ENCODE data around the gene FBXO21.
A peak's percentile ranks its signal among the peaks of the same experiment; 100 is the strongest.

FBXO21 gene

DNA sequence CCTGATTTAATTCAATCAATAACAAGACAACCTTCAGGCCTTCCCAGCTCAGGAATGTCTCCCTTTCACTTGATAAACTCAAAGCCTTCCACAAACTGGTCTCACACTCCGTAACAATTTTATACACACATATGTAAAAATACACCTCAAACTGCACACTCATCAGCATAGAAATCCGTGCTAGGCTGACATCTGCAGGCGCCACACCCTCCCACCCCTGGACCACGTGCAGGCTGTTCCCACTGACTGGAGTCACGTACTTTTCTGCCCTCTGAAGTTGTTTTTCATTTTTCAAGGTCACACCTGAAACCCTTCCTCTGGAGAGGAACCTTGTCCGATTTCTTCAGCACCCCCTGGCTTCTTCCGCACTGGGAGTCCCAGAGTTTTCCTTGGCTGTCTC is 27.6 kb downstream of the FBXO21 start:
- DNase-seq (ENCODE audit: low read depth), result no peak

DNA sequence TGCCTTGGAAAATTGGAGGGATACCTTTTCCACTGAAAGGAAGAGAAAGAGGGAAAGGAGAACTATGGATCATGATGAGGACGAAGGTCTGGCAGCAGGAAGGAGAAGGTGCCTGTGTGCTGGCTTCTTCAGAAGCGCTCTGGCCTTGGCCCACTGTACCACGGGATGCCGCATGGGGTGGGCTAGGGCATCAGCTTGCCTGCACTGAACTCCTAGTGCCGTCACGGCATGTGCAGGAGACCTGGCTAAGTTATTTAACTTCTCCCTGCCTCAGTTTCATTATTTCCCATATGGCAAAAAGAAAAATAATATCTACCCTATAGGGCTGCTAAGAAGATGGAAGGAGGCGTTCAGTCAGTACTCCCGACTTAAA is 28.1 kb downstream of the FBXO21 start:
- DNase-seq (ENCODE audit: low read depth), result no peak

DNA sequence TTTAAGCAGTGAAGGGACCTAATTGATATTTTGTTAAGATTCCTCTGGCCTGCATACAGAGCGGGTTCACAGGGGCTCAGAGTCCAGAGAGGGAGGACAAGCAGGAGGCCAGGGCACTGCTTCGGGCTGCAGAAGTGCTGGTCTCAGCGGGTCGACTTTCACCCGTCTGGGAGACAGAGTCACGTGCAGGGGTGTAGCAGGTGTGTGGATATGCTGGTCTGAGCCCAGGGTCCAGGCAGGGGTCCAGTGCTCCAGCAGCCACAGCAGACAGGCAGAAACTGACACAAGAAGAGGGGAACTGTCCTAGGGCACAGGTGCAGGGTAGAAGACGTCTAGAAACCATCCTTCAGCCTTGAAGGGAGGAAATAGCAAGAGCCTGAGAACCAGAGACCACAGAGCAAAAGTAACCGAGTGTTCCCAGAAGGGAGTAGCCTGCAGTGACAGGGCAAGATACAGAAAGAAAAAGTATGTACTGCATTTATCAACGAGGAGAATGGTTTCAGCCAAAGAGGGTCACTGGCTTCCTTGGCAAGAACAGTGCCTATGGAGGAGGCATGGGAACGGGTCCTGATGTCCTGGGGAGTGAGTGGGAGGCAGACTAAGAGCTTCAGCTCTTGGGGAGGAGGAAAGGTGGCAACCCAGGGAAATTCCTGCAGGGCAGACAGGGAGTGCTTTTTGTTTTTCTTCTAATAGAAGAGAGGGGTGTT is 28.7 kb downstream of the FBXO21 start:
- DNase-seq (ENCODE audit: low read depth), result no peak

DNA sequence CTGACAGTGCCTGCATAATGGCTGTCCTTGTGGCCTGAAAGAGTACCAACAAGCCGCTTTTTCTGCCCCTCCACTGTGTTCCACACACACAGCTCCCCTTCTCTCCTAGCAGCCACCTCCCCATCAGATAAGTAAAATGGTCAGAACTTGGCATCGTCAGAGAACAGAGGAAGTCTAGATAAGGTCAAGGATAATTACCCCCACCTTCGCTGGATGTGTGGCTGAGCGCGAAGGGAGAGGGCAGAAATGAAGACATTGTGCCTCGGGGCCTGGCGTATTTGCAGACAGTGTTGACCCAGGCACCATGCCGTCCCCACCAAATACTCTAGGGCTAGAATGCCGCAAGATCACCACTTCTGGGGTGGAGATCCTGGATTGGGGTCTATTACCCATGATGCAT is 30.6 kb downstream of the FBXO21 start:
- DNase-seq (ENCODE audit: low read depth), result no peak

DNA sequence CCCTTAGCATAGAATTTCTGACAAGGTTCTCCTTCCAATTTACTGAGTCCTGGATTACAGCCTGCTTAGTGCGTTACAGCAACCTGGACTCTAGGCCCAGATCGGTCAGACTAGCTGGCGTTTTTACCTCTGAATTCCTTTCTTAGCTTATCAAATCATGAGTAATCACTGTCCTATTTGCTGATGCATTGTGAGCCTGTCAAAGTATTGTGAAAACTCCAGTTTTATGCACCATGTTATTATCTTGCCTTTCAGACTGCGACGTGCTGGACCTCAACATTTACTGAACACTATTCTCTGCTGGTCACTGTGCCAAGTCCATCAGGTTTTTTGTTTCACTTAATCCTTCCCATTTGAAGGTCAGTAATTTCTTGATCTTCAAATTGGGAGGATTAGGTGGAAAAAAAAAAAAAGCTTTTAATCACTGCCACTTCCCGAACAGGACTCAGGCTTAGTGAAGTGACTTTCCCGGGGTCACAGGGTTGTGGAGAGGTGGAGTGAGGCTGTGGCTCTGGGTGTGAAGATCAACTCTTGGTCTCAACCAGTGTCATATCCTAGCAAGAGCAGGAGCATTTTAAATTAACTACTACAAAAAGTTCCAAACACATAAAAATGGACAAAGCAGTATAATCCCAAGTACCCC is 31.2 kb downstream of the FBXO21 start:
- DNase-seq (ENCODE audit: low read depth), result no peak

DNA sequence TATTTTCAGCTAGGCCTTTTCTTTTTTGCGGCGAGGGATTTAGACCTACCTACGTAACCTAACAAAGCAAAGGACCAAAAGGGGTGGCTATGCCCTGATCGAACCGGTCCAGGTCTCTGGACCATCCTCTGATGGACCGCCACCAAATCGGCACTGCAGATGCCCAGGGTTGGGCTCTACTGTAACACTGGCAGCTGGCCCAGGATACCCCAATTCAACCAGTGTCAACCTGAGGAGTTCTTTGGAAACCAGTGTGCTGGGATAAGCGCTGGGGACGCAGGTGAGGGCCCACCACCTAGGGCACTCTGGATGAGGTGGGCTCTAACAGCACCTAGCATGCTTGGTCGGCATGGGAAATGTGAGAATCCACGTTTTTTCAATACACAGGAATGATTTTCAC is 32.2 kb downstream of the FBXO21 start:
- no peak for DNase-seq (ENCODE audit: low read depth)

DNA sequence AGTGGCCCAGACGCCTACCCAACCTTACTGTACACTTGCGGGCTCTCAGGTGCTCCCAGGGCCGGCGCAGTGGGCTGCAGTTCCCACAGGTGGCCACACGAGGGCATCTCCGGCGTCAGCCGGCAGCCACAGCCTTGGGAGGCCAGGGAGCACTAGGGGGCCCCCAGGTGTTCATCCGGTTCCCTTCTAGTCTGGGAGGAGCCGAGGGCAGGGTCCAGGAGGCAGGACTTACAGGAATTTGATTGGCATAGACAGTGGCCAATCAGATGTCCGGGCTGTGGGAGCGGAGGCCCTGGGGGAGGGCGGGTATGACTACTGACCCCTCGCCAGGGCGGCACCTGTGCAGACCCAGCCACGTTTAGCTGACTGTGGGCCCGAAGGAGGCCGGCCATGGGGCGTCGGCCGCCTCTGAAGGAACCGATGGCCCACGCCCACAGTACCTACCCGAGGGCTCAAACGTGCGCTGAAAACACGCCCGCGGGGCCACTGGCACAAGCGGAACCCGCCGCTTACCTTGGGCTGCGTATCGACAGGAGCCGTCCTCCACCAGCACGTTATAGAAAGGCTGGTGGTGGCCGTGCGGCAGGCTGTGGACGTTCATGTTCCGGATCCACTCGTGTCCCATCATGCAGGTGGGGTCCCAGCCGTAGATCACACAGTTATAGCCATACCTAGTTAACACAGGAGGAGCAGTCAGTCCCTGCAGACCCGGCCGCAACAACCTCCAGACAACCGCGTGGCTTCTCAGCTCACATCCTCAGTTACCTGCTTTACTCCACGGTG is 34.8 kb downstream of the FBXO21 start:
- peak; percentile 20 for DNase-seq (ENCODE audit: low read depth)

DNA sequence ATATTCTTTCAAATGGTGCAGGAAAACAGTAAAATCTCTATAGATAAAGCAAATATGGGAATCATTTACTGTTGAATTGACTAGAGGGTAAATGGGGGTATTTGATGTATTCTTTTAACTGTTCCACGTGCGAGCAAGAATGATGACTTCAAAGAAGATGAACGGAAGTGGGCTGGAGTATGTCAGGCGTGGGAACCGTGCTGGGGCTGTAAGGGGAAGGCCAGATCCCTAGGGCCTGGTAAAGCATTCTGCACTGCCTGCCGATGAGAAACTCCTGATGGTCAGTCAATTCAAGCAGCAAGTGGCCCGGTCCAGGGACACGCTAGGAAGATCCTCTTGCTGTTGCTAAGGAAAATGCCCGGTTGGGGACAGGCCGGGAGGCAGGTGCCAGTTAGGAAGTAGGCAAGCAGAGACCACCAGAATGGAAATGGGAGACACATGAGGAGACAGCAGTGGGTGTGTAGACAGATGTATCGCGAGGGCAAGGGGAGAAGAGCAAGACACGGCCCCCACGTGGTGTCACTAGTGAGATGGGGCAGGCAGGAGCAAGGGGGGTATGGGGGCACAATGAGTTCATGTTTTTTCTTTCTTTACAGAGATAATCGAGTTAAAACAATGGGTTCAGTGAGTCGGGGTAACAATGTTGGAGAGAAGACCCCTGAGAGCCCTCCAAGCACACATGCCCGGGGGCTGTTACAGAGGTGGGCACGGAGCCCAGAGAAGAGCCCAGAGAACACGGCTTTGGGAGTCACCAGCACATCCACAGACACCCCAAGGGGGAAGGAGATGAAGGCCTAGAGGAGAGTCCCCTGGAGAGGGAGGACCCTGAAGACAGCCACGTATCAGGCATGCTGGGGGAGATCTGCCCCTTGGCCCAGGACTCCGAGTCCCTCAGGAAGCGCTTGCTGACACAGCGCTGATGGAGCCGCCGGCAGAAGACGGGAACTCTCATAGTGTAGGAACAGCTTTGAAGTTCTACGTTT is 37.2 kb downstream of the FBXO21 start:
- DNase-seq (ENCODE audit: low read depth), result no peak

DNA sequence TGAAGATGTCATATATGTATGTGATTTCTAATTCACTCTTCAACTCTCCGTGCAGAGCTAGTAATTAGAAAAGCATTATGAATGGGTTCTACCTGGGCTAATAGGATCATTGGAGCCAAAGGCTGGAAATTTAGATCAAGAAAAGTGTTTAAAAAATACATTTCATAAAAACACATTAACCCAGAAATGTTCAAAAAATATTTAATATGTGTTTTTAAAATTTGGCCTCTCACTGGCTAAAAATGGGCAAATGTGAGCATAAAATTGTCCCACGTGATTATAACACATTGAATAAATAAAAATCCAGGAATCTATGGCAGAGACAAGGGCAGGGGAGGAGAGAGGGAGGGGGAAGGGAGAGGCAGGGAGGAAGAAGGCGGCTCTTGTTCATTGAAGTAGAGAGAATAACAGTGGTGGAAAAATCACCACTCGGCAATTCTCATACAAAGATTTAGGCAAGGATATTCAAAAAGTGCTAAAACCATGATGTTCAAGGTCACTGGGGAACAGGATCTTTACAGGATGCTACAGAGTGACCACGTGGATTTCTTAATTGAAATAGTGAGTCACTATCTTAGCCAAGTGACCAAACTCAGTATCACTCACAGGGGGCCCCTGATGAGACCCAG is 38.8 kb downstream of the FBXO21 start:
- no peak for DNase-seq (ENCODE audit: low read depth)

DNA sequence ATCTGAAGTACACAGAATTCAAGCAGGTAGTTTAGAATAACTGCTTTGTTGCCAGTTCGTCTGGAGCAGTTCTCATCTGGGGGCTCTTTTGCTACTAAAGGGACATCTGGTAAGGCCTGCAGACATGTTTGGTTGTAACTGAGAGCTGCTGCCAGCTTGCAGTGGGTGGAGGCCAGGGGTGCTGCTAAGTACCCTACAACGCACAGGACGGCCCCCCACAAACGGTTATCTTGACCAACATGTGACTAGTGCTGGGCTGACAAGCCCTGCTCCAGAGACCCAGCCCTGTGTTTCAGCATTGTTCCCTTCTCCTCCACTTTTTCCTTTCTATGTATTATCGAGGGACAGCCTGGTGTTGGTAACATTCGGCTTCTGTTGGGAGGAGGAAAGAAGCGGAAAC is 40.8 kb downstream of the FBXO21 start:
- no peak for DNase-seq (ENCODE audit: low read depth)

DNA sequence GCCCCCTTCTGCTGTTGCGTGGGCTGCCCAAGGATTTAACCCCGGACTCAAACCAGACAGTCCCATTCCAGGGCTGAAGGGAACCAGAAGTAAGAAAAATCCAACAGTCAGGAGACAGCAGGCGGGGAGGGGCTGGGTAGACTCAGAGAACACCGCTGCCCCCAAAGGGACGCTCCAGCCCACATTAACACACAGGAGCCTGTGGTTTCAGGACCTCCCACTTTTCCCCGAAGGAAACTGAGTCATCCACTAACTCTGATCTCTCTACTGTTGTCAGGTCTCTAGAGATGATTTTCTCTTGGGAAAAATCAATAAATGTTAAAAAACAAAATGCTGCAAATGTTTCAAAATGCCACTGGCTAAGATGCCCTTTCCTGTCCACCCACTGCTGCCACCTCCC is 41.6 kb downstream of the FBXO21 start:
- DNase-seq (ENCODE audit: low read depth), result no peak

DNA sequence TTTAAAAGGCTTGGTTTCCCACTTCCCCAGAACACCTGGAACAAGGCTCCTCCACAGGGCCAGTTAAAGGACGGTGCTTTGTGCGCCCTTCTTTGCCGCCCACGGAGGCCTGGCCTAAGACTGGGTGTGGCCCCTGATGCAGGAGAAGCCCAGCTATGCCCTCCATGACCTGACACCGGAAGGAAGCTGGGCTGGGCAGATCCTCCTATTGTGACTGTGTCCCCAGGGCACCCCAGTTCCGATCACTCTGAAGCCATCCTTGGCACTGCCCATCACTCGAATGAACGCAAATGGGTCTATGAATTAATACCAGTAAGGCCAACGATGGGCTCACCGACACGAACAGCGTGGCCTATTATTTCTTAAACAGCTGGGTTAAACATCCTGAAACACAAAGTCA is 42.6 kb downstream of the FBXO21 start:
- no peak for DNase-seq (ENCODE audit: low read depth)

DNA sequence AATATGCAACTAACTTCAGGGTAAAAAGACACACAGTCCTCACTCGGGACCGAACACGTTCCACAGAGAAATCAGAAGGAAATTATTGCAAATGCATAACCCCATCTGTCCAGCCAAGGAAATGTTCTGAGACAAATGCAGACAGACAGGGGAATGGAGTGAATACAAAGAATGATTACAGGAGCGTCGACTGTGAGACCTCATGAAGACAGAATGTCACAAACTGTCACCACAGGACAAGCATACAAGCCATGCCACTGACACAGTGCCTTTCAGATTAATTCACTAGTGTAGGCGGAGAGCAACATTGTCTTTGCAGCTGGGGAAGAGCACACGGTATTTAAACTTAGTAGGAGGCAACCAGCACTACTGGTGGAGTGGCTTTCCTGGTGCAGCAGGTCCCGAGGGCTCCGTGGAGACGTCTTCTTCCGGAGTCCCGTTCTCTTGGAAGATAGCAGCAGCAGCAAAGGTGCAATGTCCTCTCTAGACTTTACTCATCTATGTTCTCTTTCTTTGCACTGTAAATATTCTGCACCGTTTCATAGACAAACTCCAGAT is 44.6 kb downstream of the FBXO21 start:
- DNase-seq (ENCODE audit: low read depth), result no peak

DNA sequence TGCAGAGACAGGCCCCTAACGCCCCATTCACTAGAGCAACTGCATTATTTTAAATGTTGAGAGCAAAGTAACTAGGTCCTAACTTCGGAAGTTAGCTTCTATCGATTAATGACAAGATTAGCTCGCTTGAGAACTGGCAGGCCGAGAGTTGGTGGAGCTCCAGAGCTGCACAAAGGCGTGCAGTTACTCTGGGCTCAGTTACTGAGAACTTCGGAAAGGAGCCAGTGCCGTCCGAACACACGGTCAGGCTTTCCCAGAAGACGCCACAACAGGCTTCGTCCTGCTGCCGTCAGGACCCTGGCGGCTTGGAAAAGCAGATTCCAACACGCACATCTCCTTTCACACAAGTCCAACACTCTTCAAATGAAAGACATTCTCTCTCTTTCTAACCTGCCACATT is 45.7 kb downstream of the FBXO21 start:
- no peak for DNase-seq (ENCODE audit: low read depth)

DNA sequence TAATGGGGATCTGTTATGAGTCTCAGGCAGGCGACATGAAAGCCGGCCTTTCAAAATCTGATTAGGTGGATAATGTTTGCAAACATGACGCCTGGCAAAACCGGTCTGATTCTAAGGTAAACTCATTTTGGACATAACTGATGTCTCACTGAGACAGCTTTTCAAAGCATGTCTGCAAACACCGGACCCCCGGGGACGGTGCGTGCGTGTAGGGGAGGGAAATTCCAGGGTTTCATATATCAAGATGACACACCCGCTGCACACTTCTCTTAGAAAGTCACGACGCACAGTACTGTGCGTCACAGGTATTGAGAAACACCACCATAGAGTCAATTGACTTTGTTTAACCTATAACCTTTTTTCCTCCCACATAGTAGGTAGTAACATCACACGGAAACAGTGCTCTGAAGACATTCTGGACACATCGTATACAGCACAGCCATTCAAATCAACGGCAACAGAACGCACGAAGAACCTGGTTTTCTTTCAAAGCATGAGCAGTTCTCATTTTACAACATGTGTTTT is 47.2 kb downstream of the FBXO21 start:
- DNase-seq (ENCODE audit: low read depth), result no peak

DNA sequence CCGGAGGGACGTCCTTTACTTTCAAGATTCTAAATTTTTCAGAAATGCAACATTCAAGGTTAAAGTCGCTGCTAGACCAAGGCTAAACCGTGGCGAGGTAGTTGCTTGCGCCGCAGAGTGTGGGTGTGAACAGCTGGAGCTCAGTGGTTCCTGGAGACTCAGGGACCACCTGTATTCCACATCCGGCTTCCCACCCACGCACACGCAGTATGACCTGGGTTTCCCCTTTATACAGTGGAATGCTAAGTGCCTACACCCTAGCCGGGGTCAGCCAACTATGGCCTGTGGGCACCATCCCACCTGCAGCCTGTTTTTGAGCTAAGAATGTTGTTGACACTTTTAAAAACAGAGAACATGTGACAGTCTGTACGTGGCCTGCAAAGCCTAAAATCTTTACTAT is 48.2 kb downstream of the FBXO21 start:
- no peak for DNase-seq (ENCODE audit: low read depth)

DNA sequence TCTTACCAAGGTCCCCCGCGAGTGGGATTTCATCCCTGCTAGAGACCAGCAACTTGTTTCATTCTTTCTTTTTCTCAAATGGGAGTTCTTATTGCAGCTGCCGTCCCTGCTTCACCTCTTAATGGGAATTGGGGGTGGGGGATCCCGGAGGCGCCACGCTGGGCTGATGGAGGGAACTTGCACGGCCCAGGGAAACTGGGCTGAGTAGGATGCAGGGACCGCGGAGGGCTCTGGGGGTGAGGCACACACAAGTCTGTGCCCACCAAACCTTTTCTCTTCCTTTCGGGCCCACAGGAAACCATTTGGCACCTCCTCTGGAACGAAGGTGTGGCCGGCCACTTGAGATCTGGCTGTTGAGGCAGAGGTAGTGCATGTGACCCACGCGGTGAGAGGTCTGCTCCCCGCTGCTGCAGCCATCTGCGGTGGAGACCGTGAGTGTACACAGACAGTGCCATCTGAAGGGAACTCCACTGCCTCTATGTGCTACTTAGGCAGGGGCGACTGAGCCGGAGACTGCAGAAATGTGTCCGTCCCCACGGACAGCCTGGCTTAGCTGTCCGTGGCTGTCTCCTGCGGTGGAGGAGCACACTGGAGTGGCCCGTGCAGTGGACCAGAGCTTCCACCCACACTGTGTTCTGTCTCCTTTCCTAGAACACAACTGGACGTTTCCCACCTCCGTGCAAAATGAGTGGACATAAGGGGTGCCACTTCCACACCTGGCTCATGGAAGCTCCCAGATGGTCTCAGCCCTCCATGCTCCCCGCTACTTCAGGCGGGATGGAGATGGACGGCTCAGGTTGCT is 49.0 kb downstream of the FBXO21 start:
- DNase-seq (ENCODE audit: low read depth), result no peak

DNA sequence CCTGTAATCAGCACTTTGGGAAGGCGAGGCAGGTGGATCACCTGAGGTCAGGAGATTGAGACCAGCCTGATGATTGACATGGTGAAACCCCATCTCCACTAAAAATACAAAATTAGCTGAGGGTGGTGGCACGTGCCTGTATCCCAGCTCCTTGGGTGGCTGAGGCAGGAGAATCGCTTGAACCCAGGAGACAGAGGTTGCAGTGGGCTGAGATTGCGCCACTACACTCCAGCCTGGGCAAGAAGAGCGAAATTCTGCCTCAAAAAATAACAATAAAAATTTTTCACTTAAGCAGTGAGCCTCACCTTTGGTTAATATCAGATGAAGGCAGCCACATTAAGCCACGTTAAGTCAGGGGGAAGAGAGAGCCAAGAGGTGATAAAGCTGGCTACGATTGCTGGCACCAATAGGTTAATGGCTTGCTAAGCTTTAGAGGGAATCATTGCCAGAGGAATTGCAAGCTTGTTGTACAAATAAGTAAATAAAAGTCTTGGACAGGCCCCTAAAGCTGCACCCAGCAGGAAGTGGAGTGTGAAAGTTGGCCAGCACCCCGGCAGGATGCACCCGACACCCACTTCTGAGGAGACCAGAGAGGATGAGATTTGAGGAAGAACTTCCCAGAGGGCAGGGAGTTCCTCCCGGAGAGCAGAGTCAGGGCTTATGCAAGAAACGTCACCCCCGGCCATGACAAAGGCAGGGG is 49.7 kb downstream of the FBXO21 start:
- no peak for DNase-seq (ENCODE audit: low read depth)

DNA sequence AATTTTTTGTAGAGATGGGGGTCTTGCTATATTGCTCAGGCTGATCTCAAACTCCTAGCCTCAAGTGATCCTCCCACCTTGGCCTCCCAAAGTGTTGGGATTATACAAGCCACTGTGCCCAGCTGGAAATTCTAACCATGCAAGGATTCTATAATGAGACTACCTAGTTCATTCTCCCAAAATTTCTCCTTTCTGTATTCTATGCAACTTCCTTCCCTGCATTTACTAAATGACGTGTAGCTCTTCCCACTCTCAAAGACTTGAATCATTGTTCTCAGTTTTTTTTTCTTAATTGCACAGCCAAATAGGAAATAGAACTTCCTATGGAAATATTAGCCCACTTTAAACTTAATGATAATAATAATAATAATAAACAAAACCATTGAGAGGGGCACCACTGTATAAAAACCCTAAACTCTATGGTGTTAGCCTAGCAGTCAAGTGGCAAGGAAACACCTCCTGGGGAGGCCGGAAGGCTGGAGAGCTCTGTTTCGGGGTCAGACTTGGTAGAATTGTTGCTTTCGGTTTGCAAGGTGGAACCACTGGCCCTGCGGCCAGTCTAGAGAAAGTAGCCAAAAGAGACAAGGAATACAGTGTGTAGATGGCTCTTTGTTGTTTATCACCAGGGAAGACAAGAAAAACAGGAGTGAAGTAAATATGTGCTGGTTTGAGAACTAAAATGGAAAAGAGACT is 51.1 kb downstream of the FBXO21 start:
- DNase-seq (ENCODE audit: low read depth), result no peak
